GM12891 (cell line): Measurements from ENCODE around the gene GAN.

ENCODE experiments used
- DNase-seq: peaks from one replicate; pipeline ENCODE4 v3.0.0; 2011; ENCODE audit warnings: low spot score; ENCODE audit not compliant: insufficient read length
- FAIRE-seq: peaks from 2 replicates; lab custom pipeline; 2011; peaks lifted over from hg19 to GRCh38; lab: Jason Lieb, UNC
- PAX5 ChIP-seq: IDR thresholded peaks from 2 replicates; pipeline ENCODE4 v1.6.1; 2011; ENCODE audit warnings: low read length, moderate library complexity, mild to moderate bottlenecking; ENCODE audit not compliant: insufficient read depth, severe bottlenecking
- POLR2A ChIP-seq: IDR thresholded peaks from 2 replicates; pipeline ENCODE4 v1.6.1; 2011; ENCODE audit warnings: low read depth, low read length, control low read depth
- POLR2AphosphoS5 ChIP-seq: IDR thresholded peaks from 2 replicates; pipeline ENCODE4 v1.6.1; 2011; ENCODE audit warnings: low read depth, low read length, control low read depth
- POU2F2 ChIP-seq: IDR thresholded peaks from 2 replicates; pipeline ENCODE4 v1.6.1; 2011; ENCODE audit warnings: low read depth, mild to moderate bottlenecking, control low read depth, low read length, moderate library complexity
- SPI1 ChIP-seq: IDR thresholded peaks from 2 replicates; pipeline ENCODE4 v1.6.1; 2011; ENCODE audit warnings: low read depth, low read length, control low read depth
- TAF1 ChIP-seq: IDR thresholded peaks from 2 replicates; pipeline ENCODE4 v1.6.1; 2011; ENCODE audit warnings: low read depth, low read length, control low read depth

Gene GAN

DNA sequence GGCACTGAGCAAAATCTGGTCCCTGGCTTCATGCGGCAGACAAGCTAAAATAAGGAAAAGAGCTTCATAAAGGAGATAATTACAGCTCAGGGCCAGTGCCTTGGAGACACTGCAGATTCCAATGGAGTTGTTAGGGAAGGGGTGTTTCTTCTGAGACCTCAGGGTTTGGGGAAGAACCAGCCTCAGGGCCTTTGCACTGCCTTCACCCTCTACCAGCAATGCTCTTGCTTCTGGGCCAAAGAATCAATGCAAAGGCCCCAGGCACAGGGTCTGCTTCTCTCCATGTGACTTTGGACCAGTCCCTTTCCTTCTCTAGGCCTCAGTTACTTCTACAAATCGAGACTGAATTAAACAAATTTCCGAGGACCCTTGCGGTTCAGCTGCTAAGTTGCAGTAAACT is 36.2 kb upstream of the GAN start:
- DNase-seq (no peak), FAIRE-seq (no peak)
- no peak for TF ChIP-seq SPI1
- no peak for TF ChIP-seq PAX5
- TF ChIP-seq TAF1: no peak
- TF ChIP-seq POU2F2: no peak
- TF ChIP-seq POLR2AphosphoS5: no peak
- no peak for TF ChIP-seq POLR2A

DNA sequence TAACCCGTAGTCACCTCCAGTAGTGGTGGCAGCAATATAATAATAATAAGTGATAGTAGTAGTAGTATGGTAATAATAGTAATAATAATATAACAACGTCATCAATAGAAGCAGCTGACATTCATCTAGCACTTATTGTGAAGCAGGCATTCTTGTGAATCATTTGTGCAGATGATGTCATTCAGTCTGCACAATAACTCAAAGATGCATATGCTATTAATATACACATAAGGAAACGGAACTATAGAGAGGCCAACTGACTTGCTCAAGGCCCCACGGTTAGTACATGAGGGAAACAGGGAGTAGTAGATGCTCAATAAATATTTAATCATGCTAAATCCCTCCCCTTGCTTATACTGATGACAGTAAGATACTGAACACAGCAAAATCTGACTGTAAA is 35.4 kb upstream of the GAN start:
- TF ChIP-seq PAX5: no peak
- no peak for TF ChIP-seq SPI1
- TF ChIP-seq POU2F2: no peak
- TF ChIP-seq POLR2A: no peak
- no peak for TF ChIP-seq TAF1
- TF ChIP-seq POLR2AphosphoS5: no peak
- DNase-seq: no peak
- FAIRE-seq: no peak

DNA sequence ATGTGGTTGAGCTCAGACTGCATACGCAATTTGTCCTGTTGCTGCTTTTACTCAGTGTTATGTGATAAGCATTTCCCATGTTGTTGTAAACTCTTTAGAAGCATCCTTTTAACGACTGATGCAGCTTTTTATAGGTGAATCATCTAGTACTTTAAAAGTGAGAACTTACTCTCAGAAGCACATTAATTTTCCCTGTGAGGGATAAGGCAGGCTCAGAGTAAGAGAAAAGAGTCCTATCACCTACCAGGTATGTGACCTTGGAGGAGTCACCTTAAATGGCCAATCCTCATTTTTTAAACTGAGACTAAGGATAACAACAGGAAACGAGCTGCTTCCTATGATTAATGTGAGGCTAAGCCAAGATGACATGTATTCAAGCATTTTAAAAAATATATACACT is 34.4 kb upstream of the GAN start:
- FAIRE-seq: no peak
- TF ChIP-seq POLR2AphosphoS5 (no peak), POLR2A (no peak)
- DNase-seq: no peak

DNA sequence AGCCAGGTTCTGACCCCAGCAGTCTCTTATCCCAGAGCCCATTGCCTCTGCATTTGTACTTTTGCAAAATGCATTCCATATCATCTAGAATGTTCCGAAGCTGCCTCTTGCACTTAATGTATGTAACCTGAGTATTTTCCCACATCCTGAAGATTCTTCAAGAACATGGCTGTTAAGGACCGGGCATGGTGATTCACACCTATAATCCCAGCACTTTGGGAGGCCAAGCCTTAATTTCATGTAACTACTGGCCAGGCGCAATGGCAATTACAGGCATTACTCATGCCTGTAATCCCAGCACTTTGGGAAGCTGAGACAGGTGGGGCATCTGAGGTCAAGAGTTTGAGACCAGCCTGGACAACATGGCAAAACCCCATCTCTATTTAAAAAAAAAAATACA is 31.7 kb upstream of the GAN start:
- TF ChIP-seq TAF1: no peak
- TF ChIP-seq SPI1: no peak
- no peak for TF ChIP-seq POU2F2
- TF ChIP-seq POLR2A: no peak
- TF ChIP-seq POLR2AphosphoS5: no peak
- TF ChIP-seq PAX5: no peak
- no peak for FAIRE-seq
- DNase-seq: no peak

DNA sequence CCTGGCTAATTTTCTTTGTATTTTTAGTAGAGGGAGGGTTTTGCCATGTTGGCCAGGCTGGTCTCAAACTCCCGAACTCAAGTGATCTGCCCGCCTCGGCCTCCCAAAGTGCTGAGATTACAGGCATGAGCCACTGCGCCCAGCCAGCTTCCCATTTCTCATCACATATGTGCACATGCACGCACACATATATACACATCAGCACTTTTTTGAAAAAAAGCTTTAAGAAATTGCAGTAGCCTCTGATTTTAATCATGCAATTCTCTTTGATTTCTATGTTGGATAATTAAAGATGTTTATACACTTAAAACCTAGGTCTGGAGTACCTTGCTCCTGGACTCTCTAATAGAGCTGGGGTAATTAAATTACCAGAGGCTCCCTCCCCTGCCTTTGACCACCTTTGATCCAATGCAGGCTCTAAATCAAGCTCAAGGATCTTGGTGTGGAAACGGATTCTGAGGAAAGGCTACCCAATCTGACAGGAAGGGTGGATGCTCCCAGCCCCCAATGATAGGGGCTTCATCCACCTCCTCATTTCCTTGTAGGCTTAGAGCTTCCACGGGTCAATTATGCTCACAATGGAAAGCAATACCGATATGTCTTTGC is 29.7 kb upstream of the GAN start:
- TF ChIP-seq SPI1 (no peak), PAX5 (no peak)
- FAIRE-seq (no peak), DNase-seq (no peak)

DNA sequence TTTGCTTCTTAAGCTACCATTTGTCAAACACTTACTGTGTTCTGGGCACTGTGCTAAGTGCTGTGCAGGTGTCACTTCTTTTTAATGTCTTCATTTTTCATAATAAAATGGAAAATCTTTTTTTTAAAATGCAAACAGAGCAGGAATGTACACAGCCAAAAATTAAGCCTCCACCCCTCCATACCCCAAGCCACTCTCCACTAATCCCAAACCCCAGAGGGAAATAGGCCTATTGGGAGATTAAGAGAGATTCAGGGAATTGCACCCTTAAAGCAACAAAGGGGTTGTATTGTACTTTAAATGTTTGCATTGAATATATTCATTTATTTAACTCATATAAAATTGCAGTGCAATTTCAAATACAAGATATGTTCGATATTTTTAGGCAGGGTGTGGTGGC is 28.6 kb upstream of the GAN start:
- FAIRE-seq (no peak), DNase-seq (no peak)
- TF ChIP-seq POU2F2: no peak
- no peak for TF ChIP-seq POLR2AphosphoS5
- no peak for TF ChIP-seq TAF1
- no peak for TF ChIP-seq SPI1
- TF ChIP-seq PAX5: no peak
- no peak for TF ChIP-seq POLR2A

DNA sequence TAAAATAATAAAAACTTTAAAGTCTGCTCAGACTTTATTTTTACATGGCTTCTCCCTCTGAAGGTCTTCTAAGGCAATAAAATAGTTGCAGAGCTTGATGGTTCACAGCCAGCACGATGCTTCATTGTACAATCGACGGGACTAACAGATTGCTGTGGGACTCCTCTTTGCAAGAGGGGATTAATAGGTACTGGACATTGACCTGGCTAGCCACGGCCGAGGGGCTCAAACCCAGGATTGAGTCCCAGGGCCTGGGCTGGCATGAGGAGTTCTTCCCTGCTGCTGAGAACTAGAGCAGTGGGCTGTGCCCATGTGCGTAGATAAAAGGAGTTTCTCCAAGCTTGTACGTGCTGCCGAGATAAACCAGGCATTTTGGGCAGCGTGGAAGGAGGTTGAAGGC is 23.6 kb upstream of the GAN start:
- FAIRE-seq (no peak), DNase-seq (no peak)
- TF ChIP-seq POU2F2 (no peak), PAX5 (no peak), POLR2A (no peak)

DNA sequence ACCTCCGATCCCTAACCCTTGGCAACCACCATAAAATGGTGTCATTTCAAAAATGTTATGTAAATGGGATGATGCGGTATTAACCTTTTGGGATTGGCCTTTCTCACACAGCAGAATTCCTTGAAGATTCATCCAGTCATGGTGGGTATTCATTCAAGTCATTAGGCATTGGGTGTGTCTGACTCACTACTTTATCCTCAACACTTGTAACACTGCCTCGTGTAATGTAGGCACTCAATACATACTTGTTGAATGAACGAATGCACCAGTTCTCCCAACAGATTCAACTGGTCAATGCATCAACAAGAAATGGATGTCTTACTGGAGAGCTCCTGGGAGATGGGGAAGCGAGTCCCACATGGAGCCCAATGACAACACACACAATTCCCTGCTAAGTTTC is 21.8 kb upstream of the GAN start:
- TF ChIP-seq POU2F2: no peak
- TF ChIP-seq SPI1: no peak
- TF ChIP-seq TAF1: no peak
- no peak for TF ChIP-seq POLR2A
- no peak for TF ChIP-seq PAX5
- TF ChIP-seq POLR2AphosphoS5: no peak
- FAIRE-seq (no peak), DNase-seq (no peak)

DNA sequence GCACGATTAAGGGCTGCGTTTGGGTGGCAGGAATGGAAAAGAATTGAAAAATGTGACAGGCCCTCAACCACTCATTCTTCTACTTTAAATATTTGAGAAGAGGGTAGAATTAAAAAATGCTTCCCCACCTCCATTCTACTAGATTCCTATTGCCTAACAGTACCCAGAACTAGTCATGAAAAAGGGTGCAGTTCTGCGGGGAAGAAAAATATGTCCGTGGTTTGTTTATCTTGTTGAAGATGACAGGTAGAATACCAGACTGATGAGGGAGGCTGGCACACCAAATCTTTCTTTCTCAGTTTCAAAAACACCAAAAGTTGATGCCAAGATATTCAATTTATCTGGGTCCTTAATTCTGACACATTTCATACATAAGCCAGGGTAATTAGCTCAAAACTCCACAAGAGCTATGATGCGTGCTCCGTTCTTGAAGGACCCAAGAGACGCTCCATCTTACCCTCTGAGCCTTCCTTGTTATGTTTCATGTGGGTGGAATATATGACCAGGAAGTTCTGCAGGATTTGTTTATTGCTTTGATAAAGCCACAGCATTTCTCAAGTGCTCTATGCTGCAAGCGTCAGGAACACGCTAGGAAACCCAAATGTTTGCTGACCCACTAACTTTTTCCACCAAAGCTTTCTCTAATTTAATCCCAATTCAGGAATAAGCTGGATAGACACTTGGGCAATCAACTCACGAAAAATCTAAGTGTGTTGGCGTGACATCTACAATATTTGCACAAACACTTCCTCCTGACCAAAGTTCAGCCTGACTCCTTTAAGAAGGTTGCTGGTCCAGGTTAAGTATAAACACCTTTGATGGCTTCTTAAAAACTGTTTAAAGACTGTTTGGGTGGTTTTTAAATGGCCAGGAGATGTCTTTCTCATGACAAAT is 20.6 kb upstream of the GAN start:
- FAIRE-seq: no peak
- TF ChIP-seq POLR2AphosphoS5: no peak
- TF ChIP-seq PAX5: no peak
- no peak for DNase-seq

DNA sequence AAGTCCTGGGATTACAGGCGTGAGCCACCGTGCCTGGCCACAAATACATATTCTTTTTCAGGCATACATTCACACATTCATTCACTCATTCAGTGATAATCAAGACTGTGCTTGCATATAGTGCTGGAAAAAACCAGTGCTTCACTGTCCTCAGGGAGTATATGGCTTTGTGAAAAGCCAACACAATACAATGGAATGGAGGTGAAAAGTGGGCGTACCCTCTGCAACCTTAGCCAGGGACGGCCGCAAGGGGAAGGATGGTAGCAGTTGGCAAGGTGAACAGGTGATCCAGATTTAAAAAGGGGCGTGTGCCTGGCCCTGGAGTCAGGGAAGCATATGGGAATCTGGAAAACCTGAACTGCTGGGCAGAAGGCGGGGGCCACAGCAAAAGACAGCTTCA is 18.1 kb upstream of the GAN start:
- no peak for FAIRE-seq
- no peak for DNase-seq
- TF ChIP-seq TAF1 (no peak), POLR2A (no peak), SPI1 (no peak), POLR2AphosphoS5 (no peak), PAX5 (no peak), POU2F2 (no peak)
